MM.1S (cell line): Measurements from ENCODE around the gene SLAIN2.
"Not testable (repeated sequence)": the region's sequence is repeated elsewhere in the genome, so short reads cannot be mapped to it uniquely, and the experiment has no call there.

Experiments
- DNase-seq: peaks from one replicate; pipeline ENCODE4 v3.0.0-alpha.2; 2015
- H2AFZ ChIP-seq: fragments of 300-600 bp; sonication (generic); 2 replicates; pipeline ENCODE4 v1.6.0; 2016; ENCODE audit warnings: antibody characterized with exemption, low read length
- H3F3A ChIP-seq: fragments of 300-600 bp; sonication (generic); 2 replicates; pipeline ENCODE4 v1.6.1; 2016; ENCODE audit warnings: mild to moderate bottlenecking, antibody characterized with exemption, low read length, moderate library complexity, mixed read lengths; ENCODE audit not compliant: insufficient read depth
- H3K27ac ChIP-seq: fragments of 300-600 bp; sonication (generic); 2 replicates; pipeline ENCODE4 v1.5.1; 2016; ENCODE audit warnings: mild to moderate bottlenecking, low read length
- H3K27me3 ChIP-seq: fragments of 300-600 bp; sonication (generic); replicated peaks from 2 replicates; pipeline ENCODE4 v1.6.0; 2016; ENCODE audit warnings: low read length; ENCODE audit not compliant: insufficient read depth
- H3K36me3 ChIP-seq: fragments of 300-600 bp; sonication (generic); replicated peaks from 2 replicates; pipeline ENCODE4 v1.6.1; 2016; ENCODE audit warnings: mild to moderate bottlenecking, low read length, mixed read lengths; ENCODE audit not compliant: insufficient read depth
- H3K4me1 ChIP-seq: fragments of 300-600 bp; sonication (generic); 2 replicates; pipeline ENCODE4 v1.6.1; 2016; ENCODE audit warnings: low read length, mixed read lengths
- H3K4me2 ChIP-seq: fragments of 300-600 bp; sonication (generic); 2 replicates; pipeline ENCODE4 v1.6.0; 2016; ENCODE audit warnings: low read depth, low read length
- H3K4me3 ChIP-seq: fragments of 300-600 bp; sonication (generic); 2 replicates; pipeline ENCODE4 v1.5.1; 2016; ENCODE audit warnings: low read length, mixed read lengths
- H3K79me2 ChIP-seq: fragments of 300-600 bp; sonication (generic); 2 replicates; pipeline ENCODE4 v1.6.1; 2016; ENCODE audit warnings: mixed run types, low read length, mixed read lengths
- H3K9ac ChIP-seq: fragments of 300-600 bp; sonication (generic); 2 replicates; pipeline ENCODE4 v1.6.1; 2016; ENCODE audit warnings: low read length, mixed read lengths
- H3K9me2 ChIP-seq: fragments of 300-600 bp; sonication (generic); replicated peaks from 2 replicates; pipeline ENCODE4 v1.6.1; 2016; ENCODE audit warnings: mild to moderate bottlenecking, low read length, mixed read lengths; ENCODE audit not compliant: insufficient read depth
- H3K9me3 ChIP-seq: fragments of 300-600 bp; sonication (generic); replicated peaks from 2 replicates; pipeline ENCODE4 v1.6.1; 2016; ENCODE audit warnings: mild to moderate bottlenecking, low read length, mixed read lengths; ENCODE audit not compliant: insufficient read depth
- H4K20me1 ChIP-seq: fragments of 300-600 bp; sonication (generic); 2 replicates; pipeline ENCODE4 v1.6.1; 2016; ENCODE audit warnings: mild to moderate bottlenecking, low read length, moderate library complexity, mixed read lengths; ENCODE audit not compliant: insufficient read depth
- CTCF ChIP-seq: fragments of 300-600 bp; sonication (generic); IDR thresholded peaks from 2 replicates; pipeline ENCODE4 v1.5.1; 2016; ENCODE audit warnings: antibody characterized with exemption, low read length, mixed read lengths
- EZH2 ChIP-seq: fragments of 300-600 bp; sonication (generic); optimal IDR thresholded peaks from 2 replicates; pipeline ENCODE3; 2017; ENCODE audit warnings: low read depth, mild to moderate bottlenecking, antibody characterized with exemption, low read length, mixed read lengths
- EZH2phosphoT487 ChIP-seq: fragments of 300-600 bp; sonication (generic); IDR thresholded peaks from 2 replicates; pipeline ENCODE4 v1.6.1; 2018; ENCODE audit warnings: antibody characterized with exemption, low read length

SLAIN2 gene

GRCh38 chr4:48432017-48432416, 90.7 kb downstream of the SLAIN2 start:
- Histone ChIP-seq H3K9me3 (no peaks in the 10 kb centered on the region), H3K9me2 (no peaks in the 10 kb centered on the region), H3K9ac (no peak overlapping the region), H3K79me2 (no peaks in the 10 kb centered on the region), H3K27ac (no peak overlapping the region), H3F3A (no peaks in the 10 kb centered on the region), H3K4me3 (no peak overlapping the region), H3K36me3 (no peaks in the 10 kb centered on the region), H3K4me1 (no peaks in the 10 kb centered on the region), H3K27me3 (no peaks in the 10 kb centered on the region), H3K4me2 (no peak overlapping the region), H2AFZ (no peak overlapping the region), H4K20me1 (no peaks in the 10 kb centered on the region)
- no peak for DNase-seq
- TF ChIP-seq EZH2phosphoT487 (no peak), CTCF (no peak), EZH2 (no peak)

GRCh38 chr4:48436318-48436717, 95.0 kb downstream of the SLAIN2 start:
- Histone ChIP-seq H3K27ac (no peak overlapping the region), H3F3A (no peaks in the 10 kb centered on the region), H3K36me3 (no peaks in the 10 kb centered on the region), H3K4me1 (no peaks in the 10 kb centered on the region), H3K79me2 (no peaks in the 10 kb centered on the region), H3K9ac (no peak overlapping the region), H3K27me3 (no peaks in the 10 kb centered on the region), H3K4me2 (no peak overlapping the region), H3K4me3 (no peak overlapping the region), H3K9me3 (no peaks in the 10 kb centered on the region), H2AFZ (no peak overlapping the region), H4K20me1 (no peaks in the 10 kb centered on the region), H3K9me2 (no peaks in the 10 kb centered on the region)
- DNase-seq: no peak
- TF ChIP-seq CTCF (no peak), EZH2phosphoT487 (no peak), EZH2 (no peak)

- Histone ChIP-seq H3K9me2 (no peaks in the 10 kb centered on the region), H3K27ac (no peak overlapping the region), H3K36me3 (no peaks in the 10 kb centered on the region), H3K4me2 (no peak overlapping the region), H3F3A (no peaks in the 10 kb centered on the region), H3K4me3 (no peak overlapping the region), H3K4me1 (no peaks in the 10 kb centered on the region), H3K79me2 (no peaks in the 10 kb centered on the region), H3K9me3 (no peaks in the 10 kb centered on the region), H2AFZ (no peak overlapping the region), H3K27me3 (no peaks in the 10 kb centered on the region), H4K20me1 (no peaks in the 10 kb centered on the region), H3K9ac (no peak overlapping the region)
- no peak for TF ChIP-seq EZH2
- no peak for TF ChIP-seq CTCF
- TF ChIP-seq EZH2phosphoT487: no peak
- DNase-seq: no peak
Observed at GRCh38 chr4:48439988-48440387, 98.7 kb downstream of the SLAIN2 start.

- not testable (repeated sequence) for H3K4me3 ChIP-seq, H3K36me3 ChIP-seq, H3F3A ChIP-seq, H3K27me3 ChIP-seq, H3K4me1 ChIP-seq, H3K9me2 ChIP-seq, H3K9ac ChIP-seq, H3K9me3 ChIP-seq, H4K20me1 ChIP-seq, H3K4me2 ChIP-seq, H3K27ac ChIP-seq, H3K79me2 ChIP-seq, H2AFZ ChIP-seq, DNase-seq
Observed at GRCh38 chr4:48440914-48441313, 99.6 kb downstream of the SLAIN2 start.
